PFSK-1 (cell line): Measurements from ENCODE around the gene ADAMTS17.

ENCODE experiments used
- FOXP2 ChIP-seq: optimal IDR thresholded peaks from 2 replicates; pipeline ENCODE3; 2011; ENCODE audit warnings: borderline replicate concordance, control low read depth, inconsistent platforms; ENCODE audit not compliant: insufficient read depth; ENCODE audit errors: extremely low read length, extremely low read depth
- POLR2AphosphoS5 ChIP-seq: IDR thresholded peaks from 2 replicates; pipeline ENCODE4 v1.6.1; 2012; ENCODE audit warnings: low read depth, mild to moderate bottlenecking, control low read depth, low read length, moderate library complexity
- REST ChIP-seq, 2 experiments: IDR thresholded peaks; 2 replicates each; pipeline versions ENCODE4 v1.6.1 to v1.8.0; 2011 to 2012; ENCODE audit warnings: low read depth in 2 of 2, low read length in 2 of 2, control low read depth in 1 of 2, inconsistent platforms in 1 of 2, mild to moderate bottlenecking in 1 of 2, moderate library complexity in 1 of 2; ENCODE audit not compliant: insufficient read depth in 1 of 2
- SIN3A ChIP-seq: IDR thresholded peaks from 2 replicates; pipeline ENCODE4 v1.6.1; 2012; ENCODE audit warnings: mild to moderate bottlenecking, low read length, moderate library complexity, borderline replicate concordance; ENCODE audit not compliant: insufficient read depth
- TAF1 ChIP-seq: IDR thresholded peaks from 2 replicates; pipeline ENCODE4 v1.6.1; 2012; ENCODE audit warnings: low read length, control low read depth, borderline replicate concordance; ENCODE audit not compliant: insufficient read depth

- TF ChIP-seq TAF1 (no peak), REST (IDR thresholded peaks at IDR 0.05; ENCODE audit: insufficient read depth in 1 of 2, low read depth in 2 of 2, low read length in 2 of 2) (no peak), POLR2AphosphoS5 (no peak), SIN3A (no peak), FOXP2 (no peak)
Observed at GRCh38 chr15:100338971-100339444, 2.8 kb downstream of the ADAMTS17 start.
